Right lung (tissue), 5 donors: ENCODE measurements around the gene AMDHD1. TPM values are rescaled to one million over a fixed set of nuclear protein-coding genes. Genes with fewer than 3 reads are reported as not detected.
"Not testable (repeated sequence)": the region's sequence is repeated elsewhere in the genome, so short reads cannot be mapped to it uniquely, and the experiment has no call there.

ENCODE experiments used
- DNase-seq, 2 donors: peaks; one replicate each; pipeline ENCODE4 v3.0.0-alpha.2; 2013
- polyA plus RNA-seq, 5 donors: library from polyadenylated mRNA; unstranded; fragments of 120-200 nt; gene quantifications; one replicate each; pipeline versions ENCODE4 v1.2.1 to v1.2.3, GENCODE V29; 2013; ENCODE audit warnings: inconsistent platforms in 1 of 5, low replicate concordance in 1 of 5; ENCODE audit not compliant: insufficient read length in 5 of 5, insufficient read depth in 1 of 5

The AMDHD1 gene
- polyA plus RNA-seq, 5 donors, result 0.68 to 1.7 (median 0.89) TPM

GRCh38 chr12:95962222-95962621 is 19.1 kb downstream of the AMDHD1 start:
- no peak for DNase-seq

GRCh38 chr12:95963096-95963495 is 20.0 kb downstream of the AMDHD1 start:
- no peak for DNase-seq

GRCh38 chr12:95966287-95966870 is 23.2 kb downstream of the AMDHD1 start:
- DNase-seq, result no peak

- no peak for DNase-seq
These were observed 24.2 kb downstream of the AMDHD1 start for GRCh38 chr12:95967301-95967700.

- not testable (repeated sequence) for DNase-seq
These were observed 26.0 kb downstream of the AMDHD1 start for GRCh38 chr12:95969116-95969515.

- no peak for DNase-seq
These were observed 27.8 kb downstream of the AMDHD1 start for GRCh38 chr12:95970905-95971304.

- DNase-seq, result no peak
These were observed 29.8 kb downstream of the AMDHD1 start for GRCh38 chr12:95972832-95973456.

GRCh38 chr12:95974358-95974757 is 31.2 kb downstream of the AMDHD1 start:
- no peak for DNase-seq

GRCh38 chr12:95975491-95975890 is 32.4 kb downstream of the AMDHD1 start:
- no peak for DNase-seq

GRCh38 chr12:95976416-95976832 is 33.3 kb downstream of the AMDHD1 start:
- no peak for DNase-seq

- no peak for DNase-seq
These were observed 34.7 kb downstream of the AMDHD1 start for GRCh38 chr12:95977764-95978305.

- no peak for DNase-seq
These were observed 35.2 kb downstream of the AMDHD1 start for GRCh38 chr12:95978351-95978750.

- DNase-seq, result no peak
These were observed 35.6 kb downstream of the AMDHD1 start for GRCh38 chr12:95978774-95979173.

- no peak for DNase-seq
These were observed 37.3 kb downstream of the AMDHD1 start for GRCh38 chr12:95980437-95980836.

GRCh38 chr12:95982602-95983001 is 39.5 kb downstream of the AMDHD1 start:
- no peak for DNase-seq

GRCh38 chr12:95984682-95985081 is 41.6 kb downstream of the AMDHD1 start:
- no peak for DNase-seq

- DNase-seq, result no peak
These were observed 43.8 kb downstream of the AMDHD1 start for GRCh38 chr12:95986635-95987570.

GRCh38 chr12:95988506-95989275 is 45.6 kb downstream of the AMDHD1 start:
- no peak for DNase-seq

- no peak for DNase-seq
These were observed 46.5 kb downstream of the AMDHD1 start for GRCh38 chr12:95989504-95990123.

GRCh38 chr12:95990136-95990535 is 47.0 kb downstream of the AMDHD1 start:
- DNase-seq, result no peak

- DNase-seq, result no peak
These were observed 50.8 kb downstream of the AMDHD1 start for GRCh38 chr12:95993907-95994306.
